GM19328 (cell line): ENCODE results near the gene TMEM30A.

Experiments used
- ATAC-seq: cut with Tn5 transposase; IDR thresholded peaks from one replicate; pipeline ENCODE4 v1.9.1; 2021; ENCODE audit warnings: mild to moderate bottlenecking, moderate library complexity; ENCODE audit not compliant: unreplicated experiment

Gene TMEM30A

DNA sequence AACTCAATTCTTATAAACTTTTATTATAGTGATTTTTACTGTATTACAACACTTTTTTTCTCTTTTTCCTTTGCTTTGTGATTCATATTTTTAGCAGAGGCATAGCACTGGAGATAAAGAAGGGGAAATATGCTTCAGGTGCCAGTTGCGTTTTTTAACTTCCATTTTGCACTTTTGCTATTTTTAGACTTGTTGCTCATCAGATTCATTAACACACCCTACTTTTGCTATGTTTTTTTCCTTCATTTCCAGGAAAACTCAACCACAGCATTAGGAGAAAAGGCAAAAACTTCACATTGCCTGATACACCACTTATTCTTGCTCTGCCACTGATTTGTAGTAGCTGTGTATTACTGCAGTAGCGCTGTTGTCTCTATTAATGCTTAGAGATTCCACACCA lies 8.0 kb upstream of the TMEM30A start:
- no peak for ATAC-seq

DNA sequence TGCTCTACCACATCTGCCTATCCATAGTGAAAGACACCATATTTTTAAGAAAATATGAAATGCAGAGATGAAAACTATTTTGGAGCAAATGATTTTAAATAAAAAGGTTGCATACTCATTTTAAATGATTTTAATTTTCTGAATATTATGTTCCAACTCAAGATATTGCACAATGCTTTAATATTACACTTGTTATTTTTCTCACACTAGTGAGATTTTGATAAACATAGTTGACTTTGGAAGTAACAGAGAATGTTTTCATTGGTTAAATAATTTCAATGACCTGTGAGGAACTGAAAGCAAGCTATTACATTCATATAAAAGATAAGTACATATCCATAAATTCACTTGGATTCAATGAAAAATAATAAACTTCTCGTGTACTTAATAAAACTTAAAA lies 7.2 kb upstream of the TMEM30A start:
- no peak for ATAC-seq

DNA sequence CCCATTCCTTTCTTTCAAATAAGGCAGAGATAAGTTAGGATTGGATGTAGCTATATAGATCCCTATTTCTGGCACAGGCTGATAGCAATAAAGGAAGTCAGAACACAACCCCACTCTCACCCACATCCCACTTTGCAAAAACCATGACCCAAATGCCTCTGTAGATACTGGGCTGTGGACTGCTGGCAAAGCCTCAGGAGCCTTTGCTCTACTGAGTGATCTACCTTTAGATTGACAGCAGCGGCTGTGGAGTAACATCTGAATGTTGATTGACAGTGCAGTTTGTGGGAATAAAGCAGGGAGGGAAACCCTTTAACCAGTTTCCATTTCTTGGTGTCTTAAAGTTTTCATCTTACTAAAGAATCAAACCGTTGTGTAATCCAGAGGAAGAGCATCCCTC lies 6.7 kb upstream of the TMEM30A start:
- ATAC-seq, result no peak

- no peak for ATAC-seq
Observed at GRCh38 chr6:75290136-75290945, 5.7 kb upstream of the TMEM30A start.

GRCh38 chr6:75288023-75288422 lies 3.4 kb upstream of the TMEM30A start:
- ATAC-seq, result no peak

GRCh38 chr6:75287424-75287823 lies 2.8 kb upstream of the TMEM30A start:
- ATAC-seq, result no peak

DNA sequence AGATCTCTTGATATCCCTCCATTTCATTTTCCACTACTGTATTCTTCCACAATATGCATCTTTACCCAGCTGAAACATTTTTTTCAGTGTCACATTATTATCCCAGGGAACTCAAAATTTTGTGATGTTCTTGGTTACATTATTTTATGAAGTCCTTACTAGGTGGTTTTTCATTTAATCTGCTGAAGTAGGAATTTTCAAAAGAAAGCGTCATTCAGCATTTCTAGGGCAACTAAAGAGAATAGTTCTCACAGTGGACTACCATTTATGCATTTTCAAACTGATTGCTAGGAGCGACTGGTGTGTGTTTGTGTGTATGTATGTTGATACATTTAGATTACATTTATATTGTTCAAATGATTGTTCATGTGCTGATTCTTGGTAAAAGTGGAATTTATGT lies 2.4 kb upstream of the TMEM30A start:
- no peak for ATAC-seq

DNA sequence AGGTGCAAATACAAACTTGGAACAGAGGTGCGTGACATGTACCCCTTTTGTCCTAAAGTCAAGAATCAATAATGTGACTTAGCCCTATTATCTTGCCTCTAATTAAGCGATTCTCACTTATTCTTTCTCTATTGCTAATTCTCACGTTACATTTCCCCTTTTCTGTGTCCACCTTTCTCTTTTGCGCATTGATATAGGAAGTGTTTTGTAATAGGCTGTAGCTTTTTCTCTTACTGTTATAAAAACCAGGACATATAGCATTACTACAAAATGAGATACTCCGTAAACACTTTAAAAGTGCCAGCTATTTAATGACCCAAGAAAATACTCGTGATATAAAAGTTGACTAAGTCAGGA lies 669 bp upstream of the TMEM30A start:
- ATAC-seq, result no peak

- peak; percentile 14 for ATAC-seq
Observed at GRCh38 chr6:75283907-75284631, 523 bp downstream of the TMEM30A start.

DNA sequence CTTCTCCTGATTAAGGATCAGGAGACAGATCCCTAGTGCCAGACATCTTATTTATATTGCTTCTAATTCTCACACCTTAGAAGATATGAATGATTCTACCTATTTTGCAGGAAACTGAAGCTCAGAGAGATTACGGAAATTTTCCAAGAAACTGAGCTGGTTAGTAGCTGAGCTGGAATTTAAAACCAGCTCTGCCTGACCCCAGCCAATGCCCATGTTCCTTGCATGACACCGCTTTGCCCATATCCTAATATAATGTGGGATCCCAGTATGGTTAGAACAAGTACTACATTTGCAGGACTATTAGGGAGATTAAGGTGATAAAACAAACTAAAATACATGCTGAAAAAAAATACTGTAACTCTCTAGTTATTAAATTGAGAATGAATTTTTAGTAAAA lies 1.9 kb downstream of the TMEM30A start:
- ATAC-seq, result no peak

DNA sequence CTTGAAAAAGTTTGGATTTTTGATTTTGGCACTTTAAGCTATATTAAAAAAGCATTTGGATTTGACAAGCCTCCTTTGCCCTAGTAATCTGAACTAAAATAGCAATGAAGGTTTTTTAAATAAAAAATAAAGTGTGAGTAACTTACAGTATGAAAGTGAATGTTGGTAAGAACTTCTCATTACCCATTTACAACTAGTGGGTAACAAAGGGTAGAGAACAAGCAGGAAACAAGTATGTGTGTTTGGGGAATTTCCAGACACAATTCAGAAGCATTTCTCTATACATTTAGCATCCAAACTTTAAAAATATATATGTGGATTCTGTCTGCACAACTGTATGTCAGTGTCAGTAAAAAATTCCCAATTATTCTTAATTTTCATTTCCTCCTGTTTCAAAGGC lies 2.9 kb downstream of the TMEM30A start:
- ATAC-seq, result no peak

DNA sequence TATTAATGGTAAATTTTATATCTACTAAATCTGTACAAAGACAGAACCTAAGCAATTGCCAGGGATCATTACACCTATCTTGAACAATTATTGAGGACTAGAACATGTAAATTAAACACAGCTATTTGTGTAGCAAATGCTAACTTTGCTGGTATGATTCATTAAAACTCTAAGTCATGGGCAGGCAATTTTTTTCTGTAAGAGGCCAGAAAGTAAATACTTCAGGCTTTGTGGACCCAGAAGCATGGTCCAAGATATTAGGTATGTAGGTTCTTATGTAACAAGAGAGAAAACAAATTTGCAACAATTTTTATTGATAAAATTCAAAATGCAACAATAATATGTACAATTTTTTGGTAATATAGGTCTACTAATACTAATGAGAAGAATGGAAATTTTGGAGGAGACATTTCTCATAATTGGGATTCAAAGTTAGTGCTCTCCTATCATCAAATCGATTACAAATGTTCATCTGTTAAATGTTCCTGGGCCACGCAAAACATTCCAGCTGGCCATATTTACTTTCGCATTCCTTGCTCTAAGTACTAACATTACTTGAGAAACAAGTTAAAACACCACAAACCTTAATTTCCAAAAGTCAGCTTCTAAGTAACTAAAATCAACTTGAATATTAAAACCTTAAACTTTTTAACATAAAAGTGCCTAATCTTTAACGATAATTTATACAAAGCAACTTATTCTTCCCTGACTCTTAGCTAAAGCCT lies 4.3 kb downstream of the TMEM30A start:
- no peak for ATAC-seq

GRCh38 chr6:75279418-75279817 lies 5.2 kb downstream of the TMEM30A start:
- ATAC-seq, result no peak

DNA sequence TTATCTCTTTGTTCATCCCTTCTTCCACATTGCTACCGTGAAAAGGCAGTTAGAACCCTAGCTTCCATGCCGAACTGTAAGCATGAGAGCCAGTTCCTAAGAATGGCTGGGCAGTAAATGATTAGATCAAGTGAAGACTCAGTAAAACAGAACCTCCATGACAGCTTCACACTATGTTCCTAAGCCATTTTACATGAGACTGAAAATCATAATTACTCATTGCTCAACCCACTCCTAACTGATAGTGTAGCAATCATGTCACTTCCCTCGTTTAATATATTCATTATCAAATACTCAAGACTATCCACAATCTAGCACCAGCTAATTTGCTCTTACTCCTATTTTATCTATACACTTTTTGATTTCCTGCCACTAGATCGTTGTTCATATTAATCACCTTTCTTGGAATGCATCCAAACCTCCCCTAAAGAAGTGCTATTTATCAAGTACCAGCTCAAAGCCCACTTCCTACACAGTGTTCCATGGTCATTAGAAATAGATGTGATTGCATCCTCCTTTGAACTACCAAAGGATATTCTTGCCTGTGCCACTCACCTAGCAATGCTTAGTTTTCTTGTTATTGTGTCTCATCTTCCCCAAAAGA lies 6.0 kb downstream of the TMEM30A start:
- ATAC-seq, result no peak

- no peak for ATAC-seq
Observed at GRCh38 chr6:75275067-75275466, 9.5 kb downstream of the TMEM30A start.

DNA sequence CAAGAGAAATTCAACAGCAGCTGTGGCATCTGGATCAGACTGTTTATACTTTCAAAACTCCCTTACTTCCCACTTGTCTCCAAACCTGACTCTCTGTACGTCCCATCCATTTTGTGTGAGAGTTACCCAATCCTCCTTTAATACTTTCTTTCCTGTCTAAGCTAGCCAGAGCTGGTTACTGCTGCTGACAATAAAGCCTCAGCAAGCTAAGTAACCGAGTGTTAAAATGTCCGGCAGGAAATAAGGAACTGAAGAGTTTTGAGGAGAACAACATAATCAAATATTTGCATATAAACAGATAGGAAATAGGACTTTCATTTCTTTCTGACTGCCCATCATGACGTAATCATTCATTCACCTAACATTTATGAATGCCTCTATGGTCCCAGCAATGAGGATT lies 11.6 kb downstream of the TMEM30A start:
- ATAC-seq, result no peak

DNA sequence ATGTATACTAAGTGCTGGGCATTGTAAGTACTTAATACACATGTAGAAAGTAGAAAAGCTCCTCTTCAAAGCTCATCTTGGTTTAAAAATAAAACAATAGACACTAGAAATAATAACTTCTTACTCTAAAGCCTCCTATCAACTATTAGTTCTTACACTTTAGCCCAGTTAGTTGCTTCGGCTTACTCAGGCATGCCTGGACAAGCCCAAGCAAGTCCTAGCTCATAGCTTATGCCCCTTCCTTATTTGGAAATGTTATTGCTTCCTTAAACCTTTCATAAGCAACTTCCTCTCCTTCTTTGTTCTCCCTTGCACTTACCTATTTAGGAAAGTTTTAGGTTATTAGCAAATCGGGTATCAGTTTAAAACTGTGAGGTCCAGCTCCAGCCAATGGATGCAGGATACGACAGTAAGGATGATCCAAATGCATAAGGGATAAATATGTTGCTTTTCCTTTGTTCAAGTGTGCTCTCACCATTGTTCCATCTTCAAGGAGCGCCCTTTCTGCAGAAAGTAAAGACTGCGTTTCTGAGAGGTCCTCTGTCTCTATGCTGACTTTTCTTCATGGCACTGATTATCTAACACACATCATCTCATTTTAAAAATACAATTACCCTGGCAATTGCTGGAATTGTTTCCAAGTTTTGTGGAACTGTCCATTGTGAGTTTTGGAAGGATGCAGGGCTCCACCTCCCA lies 12.3 kb downstream of the TMEM30A start:
- ATAC-seq, result no peak

DNA sequence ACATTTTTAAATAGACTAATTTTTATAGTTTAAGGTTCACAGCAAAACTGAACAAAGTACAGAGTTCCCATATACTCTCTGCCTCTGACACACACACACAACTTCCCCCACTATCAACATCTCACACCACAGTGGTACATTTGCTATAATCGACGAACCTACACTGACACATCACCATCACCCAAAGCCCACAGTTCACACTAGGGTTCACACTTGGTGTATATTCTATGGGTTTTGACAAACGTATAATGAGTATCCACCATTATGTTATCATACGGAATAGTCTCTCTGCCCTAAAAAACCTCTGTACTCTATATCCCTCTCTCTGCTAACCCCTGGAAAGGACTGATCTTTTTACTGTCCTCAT lies 15.6 kb downstream of the TMEM30A start:
- no peak for ATAC-seq

GRCh38 chr6:75268121-75268987 lies 16.2 kb downstream of the TMEM30A start:
- ATAC-seq, result no peak

- no peak for ATAC-seq
Observed at GRCh38 chr6:75267461-75267860, 17.1 kb downstream of the TMEM30A start.
